ENCODE results near the gene RGS8. TPM values are rescaled to one million over a fixed set of nuclear protein-coding genes. Genes with fewer than 3 reads are reported as not detected.

Gene RGS8
- total and polyA plus RNA-seq, 10 of the 15 experiments (the other 5 are each of a cell fraction or from before 2014, with no cell fraction given): 0.03 to 0.62 (median 0.33) TPM

- no peaks in the 10 kb centered on the region for H3K36me3 ChIP-seq (ENCODE audit: control insufficient read depth in 2 of 2, insufficient read depth in 2 of 2, low read length in 1 of 2)
- in situ Hi-C loops (cut with MboI) (no loop called here), intact Hi-C loops (cut with micrococcal nuclease; ENCODE audit: unreplicated experiment) (loop anchor here (5.0 kb wide), 1 partner anchor 42 kb away; no protein-coding TSS in a partner anchor)
- TF ChIP-seq ATF3 (IDR thresholded peaks at IDR 0.05; ENCODE audit: borderline replicate concordance, extremely low read depth, low read depth, low read length) (no peak), FOXM1 (IDR thresholded peaks at IDR 0.05; ENCODE audit: low read depth, low read length) (no peak), KAT2A (conservative IDR thresholded peaks at IDR 0.05; ENCODE audit: control insufficient read depth, low read depth, low read length) (no peak), MTA2 (IDR thresholded peaks at IDR 0.05; ENCODE audit: low read depth) (no peak)
- TF ChIP-seq, protein P1, sequence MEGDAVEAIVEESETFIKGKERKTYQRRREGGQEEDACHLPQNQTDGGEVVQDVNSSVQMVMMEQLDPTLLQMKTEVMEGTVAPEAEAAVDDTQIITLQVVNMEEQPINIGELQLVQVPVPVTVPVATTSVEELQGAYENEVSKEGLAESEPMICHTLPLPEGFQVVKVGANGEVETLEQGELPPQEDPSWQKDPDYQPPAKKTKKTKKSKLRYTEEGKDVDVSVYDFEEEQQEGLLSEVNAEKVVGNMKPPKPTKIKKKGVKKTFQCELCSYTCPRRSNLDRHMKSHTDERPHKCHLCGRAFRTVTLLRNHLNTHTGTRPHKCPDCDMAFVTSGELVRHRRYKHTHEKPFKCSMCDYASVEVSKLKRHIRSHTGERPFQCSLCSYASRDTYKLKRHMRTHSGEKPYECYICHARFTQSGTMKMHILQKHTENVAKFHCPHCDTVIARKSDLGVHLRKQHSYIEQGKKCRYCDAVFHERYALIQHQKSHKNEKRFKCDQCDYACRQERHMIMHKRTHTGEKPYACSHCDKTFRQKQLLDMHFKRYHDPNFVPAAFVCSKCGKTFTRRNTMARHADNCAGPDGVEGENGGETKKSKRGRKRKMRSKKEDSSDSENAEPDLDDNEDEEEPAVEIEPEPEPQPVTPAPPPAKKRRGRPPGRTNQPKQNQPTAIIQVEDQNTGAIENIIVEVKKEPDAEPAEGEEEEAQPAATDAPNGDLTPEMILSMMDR (IDR thresholded peaks at IDR 0.05 in 2 of 3, conservative IDR thresholded peaks at IDR 0.05 in 1 of 3; ENCODE audit: control insufficient read depth in 2 of 3, extremely low read depth in 1 of 3, insufficient read depth in 1 of 3, low read depth in 3 of 3, low read length in 3 of 3): no peak
- no peak overlapping the region for H3K27ac ChIP-seq (ENCODE audit: control insufficient read depth, insufficient read depth)
- SMC1A ChIA-PET (ENCODE audit: uncharacterized antibody, unreplicated experiment): interaction anchor here (0.9 kb wide), 1 partner anchor 55 kb away, joined by 3 read pairs; no protein-coding TSS in a partner anchor
- BruUV-seq (replicated peaks): no TSS peak
- no peak overlapping the region for H2AFZ ChIP-seq (ENCODE audit: control insufficient read depth, low read depth, low read length)
- no peak overlapping the region for H3K4me2 ChIP-seq (ENCODE audit: control insufficient read depth, insufficient read depth)
- POLR2A ChIA-PET: interaction anchor here (0.5 to 1.1 kb wide), 3 partner anchors 44 to 393 kb away, joined by 3 to 5 read pairs (median 4); no protein-coding TSS in a partner anchor
- H3K9me3 ChIP-seq (replicated peaks; ENCODE audit: control insufficient read depth, insufficient read depth, low read length): no peaks in the 10 kb centered on the region
- RAD21 ChIA-PET (ENCODE audit: unreplicated experiment): no interaction called here
- 54% methylated on average over 8 of the region's 8 CpGs for WGBS (ENCODE audit: insufficient coverage, insufficient replicate concordance, low lambda C conversion rate, missing lambda C conversion rate)
- H3K4me1 ChIP-seq (ENCODE audit: control insufficient read depth, insufficient read depth, low read length): no peaks in the 10 kb centered on the region
- H3K4me3 ChIP-seq: no peak overlapping the region
- H3K27me3 ChIP-seq (replicated peaks in 1 of 2; ENCODE audit: control insufficient read depth in 2 of 2, insufficient read depth in 2 of 2, low read length in 1 of 2): no peaks in the 10 kb centered on the region
- no peak for ATAC-seq
- H4K20me1 ChIP-seq (ENCODE audit: control insufficient read depth, insufficient read depth): no peaks in the 10 kb centered on the region
- no peak for FAIRE-seq
- CTCF ChIA-PET: interaction anchor here (1.0 kb wide), 2 partner anchors 61 to 125 kb away, joined by 3 read pairs; no protein-coding TSS in a partner anchor
- no peak overlapping the region for H3K9ac ChIP-seq (ENCODE audit: control insufficient read depth, insufficient read depth, low read length)
- DNase-seq (ENCODE audit: low read depth, low spot score): no peak
- no peaks in the 10 kb centered on the region for H3K79me2 ChIP-seq (ENCODE audit: control insufficient read depth, insufficient read depth, low read length)
Observed at GRCh38 chr1:182725259-182726255, 41.2 kb upstream of the RGS8 start.

Measured in GM12878 (cell line).